GM23338 (cell line): Measurements from ENCODE around the gene HGFAC.

Source experiments
- CREB1 ChIP-seq: fragments of 250-450 bp; sonication (Bioruptor Pico); IDR thresholded peaks from 2 replicates; pipeline ENCODE4 v1.5.0; 2020; ENCODE audit warnings: low read depth, mild to moderate bottlenecking, moderate library complexity
- EZH2 ChIP-seq: fragments of 200-600 bp; sonication (generic); IDR thresholded peaks from one replicate; pipeline ENCODE4 v1.8.0; 2017; ENCODE audit warnings: antibody characterized with exemption, mild to moderate bottlenecking, low read depth; ENCODE audit not compliant: unreplicated experiment
- EZH2phosphoT487 ChIP-seq: fragments of 200-600 bp; sonication (generic); IDR thresholded peaks from one replicate; pipeline ENCODE4 v1.8.1; 2018; ENCODE audit warnings: antibody characterized with exemption; ENCODE audit not compliant: unreplicated experiment
- JUNB ChIP-seq: IDR thresholded peaks from one replicate; pipeline ENCODE4 v1.6.1; 2016; ENCODE audit warnings: antibody characterized with exemption; ENCODE audit not compliant: unreplicated experiment
- NANOG ChIP-seq: IDR thresholded peaks from 2 replicates; pipeline ENCODE4 v1.6.1; 2016; ENCODE audit warnings: antibody characterized with exemption, borderline replicate concordance
- POLR2AphosphoS5 ChIP-seq: IDR thresholded peaks from 2 replicates; pipeline ENCODE4 v1.6.1; 2016; ENCODE audit warnings: antibody characterized with exemption, low read depth
- STAT1 ChIP-seq: IDR thresholded peaks from one replicate; pipeline ENCODE4 v1.6.1; 2016; ENCODE audit warnings: antibody characterized with exemption; ENCODE audit not compliant: unreplicated experiment
- ZNF114 ChIP-seq: fragments of 250-450 bp; sonication (Bioruptor Pico); IDR thresholded peaks from 2 replicates; pipeline ENCODE4 v1.5.0; 2020; ENCODE audit warnings: mild to moderate bottlenecking, moderate library complexity
- ZNF331 ChIP-seq: fragments of 250-450 bp; sonication (Bioruptor Pico); IDR thresholded peaks from 2 replicates; pipeline ENCODE4 v1.5.0; 2020; ENCODE audit warnings: low read depth, mild to moderate bottlenecking, moderate library complexity
- ZNF462 ChIP-seq: fragments of 250-450 bp; sonication (Bioruptor Pico); IDR thresholded peaks from 2 replicates; pipeline ENCODE4 v1.5.0; 2020; ENCODE audit warnings: mild to moderate bottlenecking, moderate library complexity
- TF ChIP-seq, protein P1 (sequence below), 2 experiments: fragments of 200-600 bp in 1 of 2; sonication (generic) in 1 of 2; conservative IDR thresholded peaks; 2 replicates each; pipeline versions ENCODE4 v1.5.1 to v1.6.1; 2016 to 2017; ENCODE audit warnings: antibody characterized with exemption in 2 of 2, low read depth in 2 of 2, mild to moderate bottlenecking in 2 of 2, moderate library complexity in 1 of 2
- TF ChIP-seq, protein P2 (sequence below): IDR thresholded peaks from 2 replicates; pipeline ENCODE4 v1.6.1; 2016; ENCODE audit warnings: antibody characterized with exemption
- TF ChIP-seq, protein P3 (sequence below): IDR thresholded peaks from one replicate; pipeline ENCODE4 v1.6.1; 2018; ENCODE audit warnings: antibody characterized with exemption; ENCODE audit not compliant: unreplicated experiment

DNA sequence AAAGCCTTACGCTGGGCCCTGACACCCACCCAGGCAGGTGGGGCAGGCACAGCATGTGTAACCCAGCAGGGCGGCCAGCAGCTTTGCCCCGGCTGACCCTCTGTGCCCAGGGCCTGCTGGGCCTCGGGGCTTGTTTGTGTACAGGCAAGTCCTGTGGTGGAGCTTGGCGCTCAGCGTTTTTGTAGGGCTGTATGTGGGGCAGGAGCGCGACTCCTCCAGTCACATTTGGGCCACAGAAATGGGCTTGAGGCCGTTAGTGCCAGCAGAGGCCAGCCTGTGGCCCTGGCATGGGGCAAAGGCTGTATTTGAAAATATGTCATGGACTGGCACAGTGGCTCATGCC is 14.7 kb upstream of the HGFAC start:
- TF ChIP-seq JUNB = no peak
- TF ChIP-seq EZH2 = no peak
- no peak for TF ChIP-seq POLR2AphosphoS5
- TF ChIP-seq, protein P1, sequence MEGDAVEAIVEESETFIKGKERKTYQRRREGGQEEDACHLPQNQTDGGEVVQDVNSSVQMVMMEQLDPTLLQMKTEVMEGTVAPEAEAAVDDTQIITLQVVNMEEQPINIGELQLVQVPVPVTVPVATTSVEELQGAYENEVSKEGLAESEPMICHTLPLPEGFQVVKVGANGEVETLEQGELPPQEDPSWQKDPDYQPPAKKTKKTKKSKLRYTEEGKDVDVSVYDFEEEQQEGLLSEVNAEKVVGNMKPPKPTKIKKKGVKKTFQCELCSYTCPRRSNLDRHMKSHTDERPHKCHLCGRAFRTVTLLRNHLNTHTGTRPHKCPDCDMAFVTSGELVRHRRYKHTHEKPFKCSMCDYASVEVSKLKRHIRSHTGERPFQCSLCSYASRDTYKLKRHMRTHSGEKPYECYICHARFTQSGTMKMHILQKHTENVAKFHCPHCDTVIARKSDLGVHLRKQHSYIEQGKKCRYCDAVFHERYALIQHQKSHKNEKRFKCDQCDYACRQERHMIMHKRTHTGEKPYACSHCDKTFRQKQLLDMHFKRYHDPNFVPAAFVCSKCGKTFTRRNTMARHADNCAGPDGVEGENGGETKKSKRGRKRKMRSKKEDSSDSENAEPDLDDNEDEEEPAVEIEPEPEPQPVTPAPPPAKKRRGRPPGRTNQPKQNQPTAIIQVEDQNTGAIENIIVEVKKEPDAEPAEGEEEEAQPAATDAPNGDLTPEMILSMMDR (conservative IDR thresholded peaks at IDR 0.05; ENCODE audit: low read depth in 2 of 2) = no peak
- TF ChIP-seq, protein P2, sequence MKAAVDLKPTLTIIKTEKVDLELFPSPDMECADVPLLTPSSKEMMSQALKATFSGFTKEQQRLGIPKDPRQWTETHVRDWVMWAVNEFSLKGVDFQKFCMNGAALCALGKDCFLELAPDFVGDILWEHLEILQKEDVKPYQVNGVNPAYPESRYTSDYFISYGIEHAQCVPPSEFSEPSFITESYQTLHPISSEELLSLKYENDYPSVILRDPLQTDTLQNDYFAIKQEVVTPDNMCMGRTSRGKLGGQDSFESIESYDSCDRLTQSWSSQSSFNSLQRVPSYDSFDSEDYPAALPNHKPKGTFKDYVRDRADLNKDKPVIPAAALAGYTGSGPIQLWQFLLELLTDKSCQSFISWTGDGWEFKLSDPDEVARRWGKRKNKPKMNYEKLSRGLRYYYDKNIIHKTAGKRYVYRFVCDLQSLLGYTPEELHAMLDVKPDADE = no peak
- no peak for TF ChIP-seq EZH2phosphoT487
- TF ChIP-seq CREB1 = no peak
- TF ChIP-seq, protein P3, sequence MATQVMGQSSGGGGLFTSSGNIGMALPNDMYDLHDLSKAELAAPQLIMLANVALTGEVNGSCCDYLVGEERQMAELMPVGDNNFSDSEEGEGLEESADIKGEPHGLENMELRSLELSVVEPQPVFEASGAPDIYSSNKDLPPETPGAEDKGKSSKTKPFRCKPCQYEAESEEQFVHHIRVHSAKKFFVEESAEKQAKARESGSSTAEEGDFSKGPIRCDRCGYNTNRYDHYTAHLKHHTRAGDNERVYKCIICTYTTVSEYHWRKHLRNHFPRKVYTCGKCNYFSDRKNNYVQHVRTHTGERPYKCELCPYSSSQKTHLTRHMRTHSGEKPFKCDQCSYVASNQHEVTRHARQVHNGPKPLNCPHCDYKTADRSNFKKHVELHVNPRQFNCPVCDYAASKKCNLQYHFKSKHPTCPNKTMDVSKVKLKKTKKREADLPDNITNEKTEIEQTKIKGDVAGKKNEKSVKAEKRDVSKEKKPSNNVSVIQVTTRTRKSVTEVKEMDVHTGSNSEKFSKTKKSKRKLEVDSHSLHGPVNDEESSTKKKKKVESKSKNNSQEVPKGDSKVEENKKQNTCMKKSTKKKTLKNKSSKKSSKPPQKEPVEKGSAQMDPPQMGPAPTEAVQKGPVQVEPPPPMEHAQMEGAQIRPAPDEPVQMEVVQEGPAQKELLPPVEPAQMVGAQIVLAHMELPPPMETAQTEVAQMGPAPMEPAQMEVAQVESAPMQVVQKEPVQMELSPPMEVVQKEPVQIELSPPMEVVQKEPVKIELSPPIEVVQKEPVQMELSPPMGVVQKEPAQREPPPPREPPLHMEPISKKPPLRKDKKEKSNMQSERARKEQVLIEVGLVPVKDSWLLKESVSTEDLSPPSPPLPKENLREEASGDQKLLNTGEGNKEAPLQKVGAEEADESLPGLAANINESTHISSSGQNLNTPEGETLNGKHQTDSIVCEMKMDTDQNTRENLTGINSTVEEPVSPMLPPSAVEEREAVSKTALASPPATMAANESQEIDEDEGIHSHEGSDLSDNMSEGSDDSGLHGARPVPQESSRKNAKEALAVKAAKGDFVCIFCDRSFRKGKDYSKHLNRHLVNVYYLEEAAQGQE = no peak
- no peak for TF ChIP-seq ZNF114
- TF ChIP-seq ZNF462 (CRISPR knock-in tag) = no peak
- no peak for TF ChIP-seq STAT1
- no peak for TF ChIP-seq ZNF331 (CRISPR knock-in tag)
- TF ChIP-seq NANOG = no peak
